ENCODE measurements around the gene TAF13. TPM values are rescaled to one million over a fixed set of nuclear protein-coding genes. Genes with fewer than 3 reads are reported as not detected.

The TAF13 gene
- total and polyA plus RNA-seq, 9 of the 15 experiments (the other 6 are each of a cell fraction or from before 2014, with no cell fraction given): 14.9 to 77.2 (median 38.7) TPM

DNA sequence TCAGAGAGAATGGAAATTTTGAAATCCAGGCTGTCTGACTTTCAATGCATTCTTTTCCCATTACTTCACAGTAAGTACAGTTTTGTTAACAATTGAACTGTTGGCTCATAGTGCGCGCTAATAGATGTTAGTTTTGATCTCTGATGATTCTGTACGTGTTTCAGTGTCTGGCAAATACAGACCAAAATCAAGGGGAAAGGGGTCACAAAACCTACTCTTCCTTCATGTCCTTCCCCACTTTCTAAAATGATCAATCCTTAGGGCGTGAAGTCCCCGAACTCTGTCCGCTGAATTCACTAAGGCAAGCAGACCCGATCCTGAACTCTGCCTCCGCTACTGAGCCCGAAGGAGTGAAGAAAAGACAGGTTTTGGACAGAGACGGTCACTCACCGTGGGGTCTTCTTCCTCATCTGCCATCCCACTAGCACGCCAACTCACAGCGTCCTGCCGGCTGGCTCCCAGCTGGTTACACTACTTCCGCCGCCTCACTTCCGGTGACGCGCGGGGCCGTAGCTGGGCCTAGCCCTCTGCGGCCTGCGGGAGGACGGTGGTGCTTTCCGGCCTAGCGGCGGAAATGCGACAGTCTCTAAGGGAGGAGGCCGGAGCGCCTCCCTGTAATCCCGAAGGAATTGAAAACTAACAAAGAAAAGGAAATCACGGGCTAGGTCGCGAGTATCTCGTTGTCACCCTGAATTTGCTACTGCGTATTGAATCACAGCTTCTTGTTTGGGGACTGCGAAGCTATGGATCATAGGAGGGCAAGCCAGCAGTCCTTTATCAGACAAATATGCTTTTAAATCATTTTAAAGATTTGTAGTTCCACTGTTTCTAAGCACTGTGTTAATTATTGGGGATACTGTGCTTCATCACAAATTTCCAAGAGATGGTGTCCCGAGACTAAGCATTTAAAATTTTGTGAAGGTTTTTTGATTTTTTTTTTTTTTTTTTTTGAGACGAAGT, at the start of gene TAF13 (continued):
- TF ChIP-seq ARID3A (IDR thresholded peaks at IDR 0.05; ENCODE audit: borderline replicate concordance, low read depth, low read length) (no peak), MLLT1 (IDR thresholded peaks at IDR 0.05) (no peak), CHD4 (IDR thresholded peaks at IDR 0.05; ENCODE audit: insufficient read depth, insufficient replicate concordance, low read depth, low read length, poor library complexity, severe bottlenecking) (no peak), ZNF76 (CRISPR knock-in tag; IDR thresholded peaks at IDR 0.05; ENCODE audit: borderline replicate concordance) (no peak), CCNT2 (IDR thresholded peaks at IDR 0.05; ENCODE audit: borderline replicate concordance, extremely low read depth, insufficient read length, low read depth, low read length) (peak; percentile 37), HMG20B (CRISPR knock-in tag; IDR thresholded peaks at IDR 0.05) (no peak), SMARCA5 (IDR thresholded peaks at IDR 0.05) (no peak), ZNF436 (CRISPR knock-in tag; IDR thresholded peaks at IDR 0.05) (no peak), IFI16 (CRISPR knock-in tag; IDR thresholded peaks at IDR 0.05) (no peak), ZNF133 (CRISPR knock-in tag; IDR thresholded peaks at IDR 0.05) (no peak), TCF7L2 (IDR thresholded peaks at IDR 0.05; ENCODE audit: low read depth, low read length) (no peak), SP2 (IDR thresholded peaks at IDR 0.05; ENCODE audit: extremely low read depth, low read depth, low read length, poor library complexity, severe bottlenecking) (no peak), ZNF124 (CRISPR knock-in tag; IDR thresholded peaks at IDR 0.05) (no peak)
- TF ChIP-seq, protein P1, sequence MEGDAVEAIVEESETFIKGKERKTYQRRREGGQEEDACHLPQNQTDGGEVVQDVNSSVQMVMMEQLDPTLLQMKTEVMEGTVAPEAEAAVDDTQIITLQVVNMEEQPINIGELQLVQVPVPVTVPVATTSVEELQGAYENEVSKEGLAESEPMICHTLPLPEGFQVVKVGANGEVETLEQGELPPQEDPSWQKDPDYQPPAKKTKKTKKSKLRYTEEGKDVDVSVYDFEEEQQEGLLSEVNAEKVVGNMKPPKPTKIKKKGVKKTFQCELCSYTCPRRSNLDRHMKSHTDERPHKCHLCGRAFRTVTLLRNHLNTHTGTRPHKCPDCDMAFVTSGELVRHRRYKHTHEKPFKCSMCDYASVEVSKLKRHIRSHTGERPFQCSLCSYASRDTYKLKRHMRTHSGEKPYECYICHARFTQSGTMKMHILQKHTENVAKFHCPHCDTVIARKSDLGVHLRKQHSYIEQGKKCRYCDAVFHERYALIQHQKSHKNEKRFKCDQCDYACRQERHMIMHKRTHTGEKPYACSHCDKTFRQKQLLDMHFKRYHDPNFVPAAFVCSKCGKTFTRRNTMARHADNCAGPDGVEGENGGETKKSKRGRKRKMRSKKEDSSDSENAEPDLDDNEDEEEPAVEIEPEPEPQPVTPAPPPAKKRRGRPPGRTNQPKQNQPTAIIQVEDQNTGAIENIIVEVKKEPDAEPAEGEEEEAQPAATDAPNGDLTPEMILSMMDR (IDR thresholded peaks at IDR 0.05 in 2 of 3, conservative IDR thresholded peaks at IDR 0.05 in 1 of 3; ENCODE audit: insufficient read depth in 2 of 3, low read depth in 1 of 3, low read length in 3 of 3): peak; percentile 17 to 30 (median 29); a peak in 3 of 6 replicates
- TF ChIP-seq, protein P2, sequence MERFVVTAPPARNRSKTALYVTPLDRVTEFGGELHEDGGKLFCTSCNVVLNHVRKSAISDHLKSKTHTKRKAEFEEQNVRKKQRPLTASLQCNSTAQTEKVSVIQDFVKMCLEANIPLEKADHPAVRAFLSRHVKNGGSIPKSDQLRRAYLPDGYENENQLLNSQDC (CRISPR knock-in tag; IDR thresholded peaks at IDR 0.05): no peak; the same call in 1 of the 2 replicates
- TF ChIP-seq, protein P3, sequence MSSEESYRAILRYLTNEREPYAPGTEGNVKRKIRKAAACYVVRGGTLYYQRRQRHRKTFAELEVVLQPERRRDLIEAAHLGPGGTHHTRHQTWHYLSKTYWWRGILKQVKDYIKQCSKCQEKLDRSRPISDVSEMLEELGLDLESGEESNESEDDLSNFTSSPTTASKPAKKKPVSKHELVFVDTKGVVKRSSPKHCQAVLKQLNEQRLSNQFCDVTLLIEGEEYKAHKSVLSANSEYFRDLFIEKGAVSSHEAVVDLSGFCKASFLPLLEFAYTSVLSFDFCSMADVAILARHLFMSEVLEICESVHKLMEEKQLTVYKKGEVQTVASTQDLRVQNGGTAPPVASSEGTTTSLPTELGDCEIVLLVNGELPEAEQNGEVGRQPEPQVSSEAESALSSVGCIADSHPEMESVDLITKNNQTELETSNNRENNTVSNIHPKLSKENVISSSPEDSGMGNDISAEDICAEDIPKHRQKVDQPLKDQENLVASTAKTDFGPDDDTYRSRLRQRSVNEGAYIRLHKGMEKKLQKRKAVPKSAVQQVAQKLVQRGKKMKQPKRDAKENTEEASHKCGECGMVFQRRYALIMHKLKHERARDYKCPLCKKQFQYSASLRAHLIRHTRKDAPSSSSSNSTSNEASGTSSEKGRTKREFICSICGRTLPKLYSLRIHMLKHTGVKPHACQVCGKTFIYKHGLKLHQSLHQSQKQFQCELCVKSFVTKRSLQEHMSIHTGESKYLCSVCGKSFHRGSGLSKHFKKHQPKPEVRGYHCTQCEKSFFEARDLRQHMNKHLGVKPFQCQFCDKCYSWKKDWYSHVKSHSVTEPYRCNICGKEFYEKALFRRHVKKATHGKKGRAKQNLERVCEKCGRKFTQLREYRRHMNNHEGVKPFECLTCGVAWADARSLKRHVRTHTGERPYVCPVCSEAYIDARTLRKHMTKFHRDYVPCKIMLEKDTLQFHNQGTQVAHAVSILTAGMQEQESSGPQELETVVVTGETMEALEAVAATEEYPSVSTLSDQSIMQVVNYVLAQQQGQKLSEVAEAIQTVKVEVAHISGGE (CRISPR knock-in tag; IDR thresholded peaks at IDR 0.05): peak; percentile 69 to 94 (median 71); a peak in 4 of 6 replicates
